HEK293T (cell line): ENCODE measurements around the gene COA1.
A peak's percentile ranks its signal among the peaks of the same experiment; 100 is the strongest.

Experiments used
- CTCF ChIA-PET: fragments of 350-600 bp; formaldehyde crosslinking; extraction: SDS; loops from one replicate; lab custom pipeline; 2021; ENCODE audit warnings: antibody characterized with exemption, inconsistent platforms; lab: Yijun Ruan, JAX
- POLR2A ChIA-PET: fragments of 350-600 bp; formaldehyde crosslinking; extraction: SDS; loops from one replicate; lab custom pipeline; 2020; ENCODE audit warnings: antibody characterized with exemption, inconsistent platforms; lab: Yijun Ruan, JAX
- DNase-seq: peaks from one replicate; pipeline ENCODE4 v3.0.0; 2012; ENCODE audit warnings: mixed read lengths; ENCODE audit errors: extremely low spot score
- ARNT ChIP-seq: fragments of 450-650 bp; IDR thresholded peaks from 2 replicates; pipeline ENCODE4 v1.6.1; 2017; ENCODE audit warnings: mild to moderate bottlenecking
- BHLHE40 ChIP-seq: fragments of 450-650 bp; IDR thresholded peaks from 2 replicates; pipeline ENCODE4 v1.6.1; 2016; ENCODE audit warnings: mild to moderate bottlenecking, moderate library complexity, borderline replicate concordance
- CTBP1 ChIP-seq: fragments of 450-650 bp; IDR thresholded peaks from 2 replicates; pipeline ENCODE4 v1.6.1; 2016; ENCODE audit warnings: borderline replicate concordance
- ELF4 ChIP-seq: fragments of 450-650 bp; IDR thresholded peaks from 2 replicates; pipeline ENCODE4 v1.6.1; 2017; ENCODE audit warnings: antibody characterized with exemption
- FOXA1 ChIP-seq: fragments of 450-650 bp; IDR thresholded peaks from 2 replicates; pipeline ENCODE4 v1.6.1; 2016; ENCODE audit warnings: mild to moderate bottlenecking
- FOXK2 ChIP-seq: fragments of 450-650 bp; IDR thresholded peaks from 2 replicates; pipeline ENCODE4 v1.6.1; 2016; ENCODE audit warnings: mild to moderate bottlenecking
- FOXM1 ChIP-seq: fragments of 450-650 bp; IDR thresholded peaks from 2 replicates; pipeline ENCODE4 v1.6.1; 2017; ENCODE audit warnings: mild to moderate bottlenecking, borderline replicate concordance
- HDGF ChIP-seq: fragments of 450-650 bp; IDR thresholded peaks from 2 replicates; pipeline ENCODE4 v1.6.1; 2017; ENCODE audit warnings: antibody characterized with exemption, borderline replicate concordance
- L3MBTL2 ChIP-seq: fragments of 450-650 bp; conservative IDR thresholded peaks from 2 replicates; pipeline ENCODE4 v1.6.1; 2016; ENCODE audit warnings: mild to moderate bottlenecking
- LEF1 ChIP-seq: fragments of 450-650 bp; IDR thresholded peaks from 2 replicates; pipeline ENCODE4 v1.6.1; 2017; ENCODE audit warnings: mild to moderate bottlenecking, borderline replicate concordance
- NFRKB ChIP-seq: fragments of 450-650 bp; IDR thresholded peaks from 2 replicates; pipeline ENCODE4 v1.6.1; 2016; ENCODE audit warnings: mild to moderate bottlenecking, moderate library complexity
- PKNOX1 ChIP-seq: fragments of 450-650 bp; IDR thresholded peaks from 2 replicates; pipeline ENCODE4 v1.6.1; 2016
- SP1 ChIP-seq: fragments of 450-650 bp; IDR thresholded peaks from 2 replicates; pipeline ENCODE4 v1.6.1; 2017
- SUZ12 ChIP-seq: fragments of 450-650 bp; IDR thresholded peaks from 2 replicates; pipeline ENCODE4 v1.6.1; 2016; ENCODE audit warnings: mild to moderate bottlenecking
- TARDBP ChIP-seq: fragments of 450-650 bp; IDR thresholded peaks from 2 replicates; pipeline ENCODE4 v1.6.1; 2016
- ZNF384 ChIP-seq: fragments of 450-650 bp; IDR thresholded peaks from 2 replicates; pipeline ENCODE4 v1.6.1; 2016

The COA1 gene

GRCh38 chr7:43758822-43759683 lies 29.7 kb upstream of the COA1 start:
- TF ChIP-seq NFRKB (no peak), TARDBP (no peak), HDGF (no peak), CTBP1 (no peak), L3MBTL2 (no peak; the same call in 1 of the 2 replicates), LEF1 (no peak), FOXM1 (no peak), ZNF384 (no peak), PKNOX1 (no peak), FOXK2 (no peak), FOXA1 (no peak), ELF4 (no peak), BHLHE40 (no peak), ARNT (no peak), SUZ12 (no peak)
- POLR2A ChIA-PET, result interaction anchor here (0.7 to 2.5 kb wide), 7 partner anchors 9 to 176 kb away, joined by 3 to 17 read pairs (median 4); partner anchors contain the start of genes COA1 and STK17A
- CTCF ChIA-PET, result interaction anchor here (0.6 to 1.4 kb wide), 4 partner anchors 9 to 1675 kb away, joined by 3 to 5 read pairs (median 4); partner anchors contain the start of gene STK17A
- peak; percentile 65 for DNase-seq

GRCh38 chr7:43758029-43758821 lies 28.9 kb upstream of the COA1 start, which contains the start of gene BLVRA:
BLVRA (plus strand) TSS chr7:43758680; CDS start chr7:43771159, 12,479 bp downstream.
- TF ChIP-seq CTBP1 (no peak), L3MBTL2 (peak; percentile 20; the same call in 1 of the 2 replicates)
- peak; percentile 64 for DNase-seq
- ChIA-PET CTCF (interaction anchor here (1.4 kb wide), 1 partner anchor 8 kb away, joined by 4 read pairs; no protein-coding TSS in a partner anchor), POLR2A (interaction anchor here (0.7 to 2.5 kb wide), 7 partner anchors 8 to 176 kb away, joined by 3 to 17 read pairs (median 4); partner anchors contain the start of genes COA1 and STK17A)

- POLR2A ChIA-PET, result interaction anchor here (2.0 to 2.5 kb wide), 2 partner anchors 11 to 27 kb away, joined by 4 to 17 read pairs; partner anchors contain the start of gene COA1
- no peak for DNase-seq
- CTCF ChIA-PET, result no interaction called here
- TF ChIP-seq ELF4 (no peak), HDGF (no peak), ARNT (no peak), FOXA1 (no peak), SUZ12 (no peak), FOXM1 (no peak), FOXK2 (no peak), TARDBP (no peak), CTBP1 (no peak), SP1 (no peak), L3MBTL2 (no peak), PKNOX1 (no peak), BHLHE40 (no peak), NFRKB (no peak), LEF1 (no peak), ZNF384 (no peak)
These were observed 27.9 kb upstream of the COA1 start for GRCh38 chr7:43757073-43757720.

- TF ChIP-seq ZNF384, result no peak
- no peak for TF ChIP-seq HDGF
- TF ChIP-seq SUZ12, result no peak
- no peak for TF ChIP-seq FOXA1
- TF ChIP-seq LEF1, result no peak
- TF ChIP-seq ARNT, result no peak
- TF ChIP-seq SP1, result no peak
- CTCF ChIA-PET, result no interaction called here
- DNase-seq, result no peak
- POLR2A ChIA-PET, result interaction anchor here (0.8 to 1.0 kb wide), 2 partner anchors 11 to 27 kb away, joined by 3 to 5 read pairs; partner anchors contain the start of gene COA1
These were observed 27.2 kb upstream of the COA1 start for GRCh38 chr7:43756368-43757072.

- ChIA-PET POLR2A (no interaction called here), CTCF (interaction anchor here (0.7 kb wide), 1 partner anchor 33 kb away, joined by 3 read pairs; no protein-coding TSS in a partner anchor)
- DNase-seq, result no peak
- TF ChIP-seq SP1 (no peak), LEF1 (no peak), FOXA1 (no peak), SUZ12 (no peak), NFRKB (no peak), ELF4 (no peak), ZNF384 (no peak)
These were observed 25.3 kb upstream of the COA1 start for GRCh38 chr7:43754596-43754995.
